NCI-H69 (cell line): ENCODE measurements around the gene FGF8.

ENCODE experiments used
- DNase-seq: peaks from one replicate; lab custom pipeline; 2025; lab: John Stamatoyannopoulos, UW

Gene FGF8

GRCh38 chr10:101781984-101782810 lies 6.3 kb upstream of the FGF8 start:
- no peak for DNase-seq

GRCh38 chr10:101781655-101781983 lies 5.7 kb upstream of the FGF8 start:
- DNase-seq: no peak

DNA sequence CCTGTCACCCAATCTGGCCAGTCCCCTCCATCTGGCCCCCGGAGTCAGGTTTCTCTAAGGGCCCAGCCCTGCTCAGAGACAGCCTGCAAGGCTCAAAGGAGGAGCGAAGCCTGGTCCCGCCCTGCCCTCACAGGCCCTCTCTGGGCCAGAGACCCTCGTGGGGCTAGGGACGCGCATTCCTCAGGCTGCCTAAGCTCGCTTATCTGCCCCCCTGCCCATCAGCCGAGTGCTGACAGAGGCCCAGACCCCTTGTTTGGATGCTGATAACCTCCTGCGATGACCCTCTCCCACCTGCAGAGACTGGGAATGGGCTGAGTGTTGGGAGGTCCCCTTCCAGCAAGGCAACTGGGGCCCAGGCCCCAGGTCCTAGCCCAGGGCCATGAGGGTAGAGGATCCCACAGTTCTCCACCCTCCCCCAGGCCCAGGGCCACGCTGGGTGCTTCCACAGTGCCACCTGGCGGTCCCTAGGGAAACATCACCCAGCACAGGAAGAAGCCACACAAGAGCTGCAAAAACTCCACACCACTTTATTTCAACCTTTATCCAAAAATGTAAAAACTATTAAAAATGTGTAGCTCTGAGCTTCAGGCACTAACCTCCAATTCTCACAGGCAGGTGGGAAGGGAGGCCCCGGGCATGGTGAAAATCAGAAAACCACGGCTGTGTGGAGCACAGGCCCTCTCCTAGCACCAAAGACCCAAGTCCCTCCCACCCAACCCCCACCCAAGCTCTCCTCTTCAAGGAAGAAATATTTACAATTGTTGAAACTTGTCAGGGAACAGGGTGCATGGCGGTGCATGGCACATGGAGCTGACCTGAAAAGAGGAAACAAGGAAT lies 5.1 kb upstream of the FGF8 start:
- peak; percentile 61 for DNase-seq

DNA sequence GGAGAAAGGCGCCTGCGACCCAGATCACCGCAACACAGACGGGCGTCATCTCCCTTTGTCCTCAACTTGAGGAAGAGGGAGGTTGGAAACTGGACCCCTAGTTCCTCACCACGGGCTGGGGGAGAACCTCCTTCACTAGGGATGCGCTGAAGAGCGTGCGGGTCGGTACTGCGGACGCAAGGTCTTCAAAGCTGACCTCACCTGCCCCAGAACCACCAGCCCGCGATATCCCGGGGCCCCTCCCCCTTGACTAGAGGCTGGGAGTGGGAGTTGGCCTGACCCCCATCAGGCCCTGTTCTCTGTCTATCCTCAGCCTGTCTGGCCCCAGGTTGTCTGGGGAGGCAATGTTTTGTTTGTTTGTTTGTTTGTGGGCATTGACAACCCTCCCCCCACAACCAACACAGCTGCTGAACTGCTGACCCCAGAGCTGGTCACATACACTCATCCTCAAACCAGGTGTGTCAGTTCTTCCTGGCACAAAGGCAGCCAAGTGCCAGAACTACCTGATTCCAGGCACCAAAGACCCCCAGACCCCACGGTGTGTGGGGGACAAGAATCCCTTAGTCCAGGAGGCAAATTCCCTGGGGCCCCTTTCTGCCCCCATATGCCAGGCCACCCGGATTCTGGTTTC lies 4.4 kb upstream of the FGF8 start:
- peak; percentile 33 for DNase-seq

DNA sequence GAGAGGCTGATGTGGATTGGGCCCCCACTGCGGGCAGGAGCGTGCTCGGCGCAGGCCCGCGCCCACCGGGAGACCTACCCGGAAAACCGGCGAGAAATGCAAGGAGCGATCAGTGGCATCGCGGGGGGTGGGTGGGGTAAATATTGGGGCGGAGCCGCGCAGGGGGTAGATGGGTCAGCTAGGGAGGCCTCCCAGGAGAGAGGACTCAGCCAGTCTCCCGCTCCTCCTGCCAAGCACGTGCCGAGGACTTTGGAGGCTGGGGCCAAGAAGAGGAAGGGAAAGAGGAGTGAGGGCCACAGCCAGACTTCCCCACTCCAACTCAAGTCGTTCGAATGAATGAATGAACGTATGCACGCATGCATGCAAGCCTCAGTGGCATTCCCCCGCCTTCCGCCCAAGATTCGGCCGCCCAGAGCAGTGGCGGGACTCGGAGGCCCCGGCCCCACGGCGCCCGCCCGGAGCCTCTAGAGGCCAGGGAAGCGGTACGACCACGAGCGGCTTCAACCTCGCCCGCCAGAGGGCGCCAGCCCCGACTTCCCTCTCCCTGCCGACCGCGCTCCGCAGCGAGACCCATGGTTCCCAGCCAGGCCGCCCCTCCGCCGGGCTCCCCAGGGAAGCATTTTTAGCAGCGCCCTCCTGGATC lies 3.8 kb upstream of the FGF8 start:
- DNase-seq: peak; percentile 76

DNA sequence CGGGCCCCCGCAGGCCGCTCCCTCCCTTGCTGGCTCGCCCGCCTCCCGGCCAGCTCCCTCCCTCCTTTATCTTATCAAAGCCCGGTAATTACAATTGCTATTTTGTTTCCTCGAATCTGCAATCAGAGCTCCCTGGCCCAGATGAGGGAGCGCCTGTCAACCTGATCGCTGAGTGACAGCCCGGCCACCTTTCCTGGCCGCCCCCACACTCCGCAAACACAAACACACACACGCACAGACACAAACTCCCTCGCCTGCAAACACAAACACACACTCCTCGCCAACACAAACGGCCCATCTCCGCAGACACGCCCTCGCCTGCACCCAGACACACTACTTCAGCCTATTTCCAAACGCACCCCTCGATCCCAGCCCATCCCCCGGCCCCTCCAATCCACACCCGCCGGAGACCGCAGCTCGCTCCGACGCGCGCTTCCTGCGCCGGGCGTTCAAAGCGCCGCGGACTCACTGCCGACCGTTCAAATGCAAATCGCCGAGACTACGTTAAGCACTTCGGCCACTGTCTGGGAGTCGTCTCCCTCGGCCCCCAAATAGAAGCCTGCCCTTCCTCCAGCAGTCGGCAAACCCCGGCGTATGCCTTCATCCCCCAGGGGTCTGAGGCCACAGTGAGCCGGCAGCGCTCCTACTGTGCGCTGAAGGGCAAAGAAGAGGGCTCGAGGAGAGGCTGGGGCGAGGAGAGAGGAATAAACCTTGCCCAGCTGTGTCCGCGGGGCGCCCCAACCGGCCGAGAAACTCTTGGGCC lies 3.0 kb upstream of the FGF8 start:
- DNase-seq: peak; percentile 65

DNA sequence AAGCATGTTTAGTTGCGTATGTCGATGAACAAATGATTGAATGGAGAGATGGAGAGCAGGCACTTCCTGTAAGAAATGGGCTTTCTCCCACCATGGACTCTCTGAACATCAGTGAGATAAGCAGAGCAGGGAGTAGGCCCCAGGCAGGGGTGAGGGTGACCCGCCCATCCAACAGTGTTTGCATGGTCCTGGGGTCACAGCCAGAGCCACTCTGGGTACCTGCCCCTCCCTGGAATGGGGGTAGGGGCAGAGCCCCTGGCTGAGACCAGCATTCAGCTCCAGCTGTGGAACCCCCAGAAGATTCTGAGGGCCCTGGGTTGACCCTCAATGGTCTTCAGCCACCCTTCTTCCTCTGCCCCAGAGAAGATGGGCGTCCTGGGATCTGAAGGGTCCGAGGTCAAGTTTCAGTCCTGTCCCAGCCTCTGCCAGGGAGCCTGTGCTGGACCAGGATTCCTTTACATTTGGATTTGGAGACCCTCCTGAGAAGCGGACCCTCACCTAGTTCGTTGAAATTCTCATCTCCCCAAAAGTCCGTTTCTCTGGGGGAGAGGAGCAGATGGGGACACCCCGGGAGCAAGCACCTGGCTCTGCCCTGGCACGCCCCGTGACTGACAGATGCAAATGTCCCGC lies 2.4 kb upstream of the FGF8 start:
- no peak for DNase-seq

DNA sequence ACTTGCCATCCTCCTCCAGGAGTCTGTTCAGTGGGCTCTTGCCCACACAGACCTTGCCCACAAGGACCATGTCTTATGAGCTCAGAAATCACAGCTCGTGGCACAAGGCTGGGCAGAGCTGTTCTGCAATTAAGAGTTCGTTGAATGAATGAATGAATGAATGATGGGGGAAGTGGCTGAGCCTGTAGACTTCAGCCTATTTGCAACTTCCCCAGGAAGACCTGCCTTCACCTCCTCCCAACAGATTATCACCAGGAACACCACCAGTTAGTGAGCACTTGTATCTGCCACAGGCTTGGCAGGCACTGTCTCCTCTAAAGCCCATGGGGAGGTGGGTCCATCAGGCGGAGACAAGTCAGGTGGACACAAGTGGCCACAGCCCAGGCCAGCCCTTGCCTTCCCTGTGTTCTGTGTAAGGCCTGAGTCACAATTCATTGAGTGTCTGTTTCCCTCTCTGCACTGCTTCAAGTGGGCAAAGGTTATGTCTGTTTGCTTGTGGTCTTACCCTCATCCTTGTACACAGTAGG lies 1.8 kb upstream of the FGF8 start:
- DNase-seq: no peak

DNA sequence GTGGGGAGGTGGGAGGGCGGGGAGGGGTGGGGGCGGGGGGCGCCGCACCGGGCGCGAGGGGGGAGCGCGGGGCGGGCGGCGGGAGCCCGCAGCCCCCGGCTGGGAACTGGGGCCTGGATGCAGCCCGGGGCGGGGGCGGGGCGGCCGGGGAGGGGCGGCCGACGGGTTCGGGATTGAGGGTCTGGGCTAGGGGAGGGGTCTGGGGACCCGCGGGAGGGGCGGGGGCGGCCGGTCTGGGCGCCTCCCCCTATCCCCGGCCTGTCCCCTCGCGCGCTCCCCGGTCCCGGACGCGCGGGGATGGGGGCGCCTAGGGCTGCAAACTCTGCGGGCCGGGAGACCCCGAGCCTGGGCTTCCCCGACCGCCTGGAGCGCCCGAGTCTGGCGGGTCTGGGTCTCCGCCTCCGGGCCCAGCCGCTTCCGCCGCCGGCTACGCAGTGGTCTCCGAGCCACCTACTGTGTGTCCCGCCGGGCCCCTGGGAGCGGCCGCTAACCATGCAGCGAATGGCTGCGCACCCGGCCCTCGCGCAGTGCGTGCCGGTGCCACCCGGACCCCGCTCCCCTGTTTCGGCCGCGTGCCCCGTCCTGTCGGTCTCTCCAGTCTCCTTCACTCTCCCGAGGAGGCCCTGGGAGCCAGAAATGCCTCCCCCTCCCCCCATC lies 375 bp upstream of the FGF8 start:
- no peak for DNase-seq

GRCh38 chr10:101774589-101775272 lies 1.2 kb downstream of the FGF8 start:
- DNase-seq: peak; percentile 7

DNA sequence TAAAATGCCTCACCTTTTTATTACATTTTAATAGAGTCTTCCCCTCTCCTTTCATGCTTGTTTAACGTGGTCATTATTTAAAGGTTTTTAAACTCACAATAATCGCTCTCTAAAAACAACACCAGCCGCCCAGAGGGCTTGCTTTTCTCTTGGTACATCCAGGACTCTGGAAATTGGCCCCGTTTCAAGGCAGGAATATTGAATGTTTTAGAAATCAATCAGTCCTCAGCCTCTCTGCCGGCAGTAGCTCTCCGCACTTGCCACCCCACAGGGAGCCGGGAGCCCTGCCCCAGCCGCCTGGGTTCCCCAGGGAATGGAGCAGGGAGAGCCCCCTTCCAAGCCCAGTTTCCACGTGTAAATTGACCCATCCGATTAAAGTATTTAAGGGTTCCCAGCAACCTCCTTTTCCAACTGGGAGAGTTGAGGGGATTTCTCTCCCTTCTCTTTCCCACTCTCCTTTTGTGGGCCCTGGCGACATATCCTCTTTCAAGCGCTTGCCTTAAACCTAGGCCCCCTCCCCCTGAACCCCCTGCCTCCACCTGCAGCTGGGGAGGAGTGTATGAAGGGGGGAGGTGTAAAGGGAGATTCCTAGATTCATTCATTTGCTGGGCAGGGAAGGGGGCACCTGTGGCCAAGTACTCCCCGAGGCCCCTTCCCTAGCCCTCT lies 1.9 kb downstream of the FGF8 start:
- peak; percentile 15 for DNase-seq

- no peak for DNase-seq
Observed at GRCh38 chr10:101772895-101773761, 2.8 kb downstream of the FGF8 start.

DNA sequence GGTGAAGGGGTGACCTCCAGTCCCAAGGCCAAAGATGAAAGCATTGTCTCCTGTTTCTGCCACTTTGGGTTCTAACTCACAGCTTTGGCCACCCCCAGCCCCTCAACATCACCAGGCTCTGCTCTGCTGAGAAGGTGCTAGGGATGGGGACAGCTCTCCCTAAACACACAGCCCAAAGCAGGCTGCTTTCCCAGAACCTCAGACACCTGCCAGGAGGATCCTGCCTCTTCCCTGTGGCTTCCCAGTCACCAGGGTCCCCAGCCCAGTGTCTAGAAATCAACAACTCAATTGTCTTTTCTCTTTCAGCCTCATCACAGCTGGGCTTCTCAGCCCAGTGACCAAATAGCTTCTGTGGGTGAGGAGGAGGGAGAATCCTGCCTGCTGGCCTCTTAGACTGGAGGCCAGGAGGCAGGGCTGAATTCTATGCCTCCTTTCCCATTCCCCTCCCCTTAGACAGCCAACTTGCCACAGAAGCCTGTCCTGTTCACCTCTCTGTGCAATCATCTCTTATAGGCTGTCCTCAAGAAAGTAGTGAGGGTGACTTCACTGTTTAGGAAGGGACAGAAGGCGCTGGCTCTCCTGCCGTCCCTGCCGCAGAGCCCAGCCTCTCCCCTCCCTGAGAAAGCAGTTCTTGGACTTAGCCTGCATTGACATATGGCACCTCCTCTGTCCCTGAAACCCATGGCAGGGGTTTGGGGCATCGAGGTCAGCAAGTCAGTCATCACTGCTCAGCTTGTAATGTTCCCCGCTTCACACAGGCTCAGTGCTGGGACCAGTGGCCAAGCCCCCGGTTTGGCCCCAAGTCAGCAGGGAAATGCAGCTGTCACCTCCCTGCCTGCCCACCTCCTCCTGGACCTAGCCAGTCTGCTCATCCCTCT lies 3.7 kb downstream of the FGF8 start:
- DNase-seq: no peak

DNA sequence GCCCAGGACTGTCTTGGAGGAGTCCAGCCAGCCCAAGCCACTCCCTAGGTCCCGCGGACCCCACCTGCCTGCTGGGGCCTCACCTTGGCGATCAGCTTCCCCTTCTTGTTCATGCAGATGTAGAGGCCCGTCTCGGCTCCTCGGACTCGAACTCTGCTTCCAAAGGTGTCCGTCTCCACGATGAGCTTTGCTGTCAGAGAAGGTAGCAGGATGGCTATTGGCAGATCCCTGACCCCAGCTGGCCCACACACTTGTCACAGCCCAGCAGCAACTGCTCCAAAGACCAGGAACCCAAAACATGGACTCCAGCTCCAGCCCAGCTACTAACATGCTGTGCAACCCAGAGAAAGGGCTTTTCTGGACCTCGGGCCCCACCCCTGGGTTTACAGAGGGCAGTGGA lies 4.5 kb downstream of the FGF8 start:
- DNase-seq: no peak

- DNase-seq: no peak
Observed at GRCh38 chr10:101770331-101771215, 5.3 kb downstream of the FGF8 start.

GRCh38 chr10:101769541-101770180 lies 6.3 kb downstream of the FGF8 start:
- DNase-seq: no peak
